Tibial nerve (tissue), 3 donors: ENCODE measurements around the gene THAP11.

Source experiments
- CTCF ChIP-seq, 5 experiments: fragments of 200-600 bp in 3 of 5; fragments of 450-650 bp in 2 of 5; sonication (generic) in 3 of 5; IDR thresholded peaks; one replicate each; pipeline ENCODE4 v1.5.1; 2016 to 2019; ENCODE audit warnings: antibody characterized with exemption in 5 of 5, mild to moderate bottlenecking in 3 of 5, moderate library complexity in 2 of 5
- POLR2A ChIP-seq, 2 donors: fragments of 450-650 bp; IDR thresholded peaks; one replicate each; pipeline ENCODE4 v1.6.1; 2017; ENCODE audit warnings: antibody characterized with exemption in 2 of 2, mild to moderate bottlenecking in 2 of 2, moderate library complexity in 2 of 2

DNA sequence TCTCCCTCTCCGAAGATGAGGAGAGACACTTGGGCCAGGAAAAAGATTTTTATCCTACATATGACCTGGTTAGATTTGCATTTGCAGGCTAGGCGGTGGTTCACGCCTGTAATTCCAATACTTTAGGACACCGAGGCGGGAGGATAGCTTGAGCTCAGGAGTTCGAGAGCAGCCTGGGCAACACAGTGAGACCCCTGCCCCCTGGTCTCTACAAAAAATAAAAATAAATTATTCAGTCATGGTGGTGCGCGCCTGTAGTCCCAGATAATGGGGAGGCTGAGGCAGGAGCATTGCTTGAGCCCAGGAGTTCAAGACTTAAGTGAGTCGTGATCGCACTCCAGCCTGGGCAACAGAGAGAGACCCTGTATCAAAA is 7.9 kb upstream of the THAP11 start:
- TF ChIP-seq CTCF (IDR thresholded peaks at IDR 0.05) = no peak
- TF ChIP-seq POLR2A (IDR thresholded peaks at IDR 0.05) = no peak
